Activated T-cell treated with anti-CD3 and anti-CD28 coated beads, Interleukin-2, amount 50 U/mL, for 24 hours (primary cell): ENCODE results near the gene RNF126.
"Not testable (repeated sequence)": the region's sequence is repeated elsewhere in the genome, so short reads cannot be mapped to it uniquely, and the experiment has no call there.

Experiments used
- DNase-seq: peaks from one replicate; pipeline ENCODE4 v3.0.0-alpha.2; 2020
- H3K27ac Mint-ChIP-seq: 2 replicates; pipeline ENCODE4 v1.8.0; 2020; ENCODE audit warnings: mild to moderate bottlenecking, mixed read lengths
- H3K27me3 Mint-ChIP-seq: 2 replicates; pipeline ENCODE4 v1.8.0; 2020; ENCODE audit warnings: mixed read lengths
- H3K36me3 Mint-ChIP-seq: 2 replicates; pipeline ENCODE4 v1.8.0; 2020; ENCODE audit warnings: low read depth, mixed read lengths
- H3K4me1 Mint-ChIP-seq: 2 replicates; pipeline ENCODE4 v1.8.0; 2020; ENCODE audit warnings: low read depth, mixed read lengths
- H3K4me3 Mint-ChIP-seq: 2 replicates; pipeline ENCODE4 v1.8.0; 2020; ENCODE audit warnings: mild to moderate bottlenecking, moderate library complexity, mixed read lengths
- H3K9me3 Mint-ChIP-seq: 2 replicates; pipeline ENCODE4 v1.8.0; 2020; ENCODE audit warnings: mixed read lengths

Gene RNF126

GRCh38 chr19:621819-622218, 41.2 kb downstream of the RNF126 start:
- H3K36me3 Mint-ChIP-seq, result peaks cover 71% of the 10 kb centered on the region
- H3K4me1 Mint-ChIP-seq, result peaks cover under 1% of the 10 kb centered on the region
- H3K27ac Mint-ChIP-seq, result no peak overlapping the region
- no peak overlapping the region for H3K4me3 Mint-ChIP-seq
- DNase-seq, result no peak
- no peaks in the 10 kb centered on the region for H3K27me3 Mint-ChIP-seq
- no peaks in the 10 kb centered on the region for H3K9me3 Mint-ChIP-seq

DNA sequence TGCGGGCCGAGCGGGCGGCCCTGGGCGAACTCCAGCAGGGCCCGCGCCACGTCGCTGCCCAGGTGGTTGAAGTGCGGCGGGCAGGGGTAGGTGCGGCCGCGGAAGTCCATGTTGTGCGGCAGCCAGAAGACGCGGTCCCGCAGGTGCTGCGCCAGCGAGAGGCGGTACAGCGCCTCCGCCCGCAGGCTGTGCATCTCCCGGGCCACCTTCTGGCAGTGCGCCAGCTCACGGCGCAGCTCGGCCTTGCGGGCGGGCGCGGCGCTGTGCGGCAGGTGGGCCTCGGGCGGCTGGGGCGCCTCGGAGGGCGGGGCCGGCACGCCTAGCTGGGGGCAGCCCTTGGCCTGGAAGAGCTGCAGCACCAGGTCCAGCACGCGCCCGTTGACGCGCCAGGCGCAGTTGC, 41.8 kb downstream of the RNF126 start:
- H3K9me3 Mint-ChIP-seq, H3K4me1 Mint-ChIP-seq, H3K4me3 Mint-ChIP-seq, H3K27me3 Mint-ChIP-seq, H3K27ac Mint-ChIP-seq, DNase-seq: not testable (repeated sequence)
- H3K36me3 Mint-ChIP-seq, result peaks cover 66% of the 10 kb centered on the region

GRCh38 chr19:620166-620862, 42.7 kb downstream of the RNF126 start:
- Mint-ChIP-seq H3K27ac (no peak overlapping the region), H3K36me3 (peaks cover 64% of the 10 kb centered on the region), H3K9me3 (no peaks in the 10 kb centered on the region), H3K4me3 (no peak overlapping the region), H3K27me3 (peaks cover 3% of the 10 kb centered on the region), H3K4me1 (peaks cover 3% of the 10 kb centered on the region)
- no peak for DNase-seq

DNA sequence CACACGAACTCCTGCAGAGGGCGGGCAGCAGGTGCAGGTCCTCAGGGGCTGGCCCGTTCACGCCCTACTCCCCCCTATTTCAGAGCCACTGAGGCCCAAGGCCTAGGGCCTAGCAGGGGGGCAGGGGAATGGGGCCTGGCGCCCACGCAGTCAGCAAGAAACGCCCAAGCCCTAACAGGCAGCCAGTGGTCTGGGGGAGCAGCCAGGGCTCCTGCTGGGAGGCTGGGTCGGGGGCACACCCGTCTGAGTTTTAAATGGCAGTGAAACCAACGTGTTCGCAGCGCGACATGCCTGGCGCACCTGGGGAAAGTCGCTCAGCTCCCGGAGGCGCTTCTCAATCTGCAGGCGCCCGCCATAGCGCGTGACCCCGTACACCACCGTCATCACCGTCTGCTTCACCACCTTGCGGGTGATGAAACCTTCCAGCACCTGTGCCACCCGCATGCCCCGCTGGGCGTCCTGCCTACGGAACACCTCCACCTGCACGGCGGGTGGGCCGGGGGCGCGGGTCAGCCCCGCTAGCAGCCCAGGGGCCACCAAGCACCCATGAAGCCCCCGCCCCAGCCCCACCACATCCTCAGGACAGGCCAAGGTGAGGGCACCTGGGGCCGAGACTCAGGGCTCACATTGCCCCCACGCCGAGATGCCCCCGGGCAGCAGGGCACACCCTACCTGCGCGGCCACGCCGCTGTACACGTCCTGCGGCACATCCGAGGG, 43.6 kb downstream of the RNF126 start:
- no peaks in the 10 kb centered on the region for H3K9me3 Mint-ChIP-seq
- peaks cover 3% of the 10 kb centered on the region for H3K27me3 Mint-ChIP-seq
- peaks cover 61% of the 10 kb centered on the region for H3K36me3 Mint-ChIP-seq
- H3K4me1 Mint-ChIP-seq, result peaks cover 3% of the 10 kb centered on the region
- H3K27ac Mint-ChIP-seq, result no peak overlapping the region
- no peak for DNase-seq
- H3K4me3 Mint-ChIP-seq, result no peak overlapping the region

- H3K27ac Mint-ChIP-seq, result no peak overlapping the region
- no peaks in the 10 kb centered on the region for H3K9me3 Mint-ChIP-seq
- peaks cover 58% of the 10 kb centered on the region for H3K36me3 Mint-ChIP-seq
- no peak for DNase-seq
- peaks cover 3% of the 10 kb centered on the region for H3K4me1 Mint-ChIP-seq
- H3K4me3 Mint-ChIP-seq, result no peak overlapping the region
- peaks cover 3% of the 10 kb centered on the region for H3K27me3 Mint-ChIP-seq
Measured at GRCh38 chr19:618674-619285, 44.2 kb downstream of the RNF126 start.

DNA sequence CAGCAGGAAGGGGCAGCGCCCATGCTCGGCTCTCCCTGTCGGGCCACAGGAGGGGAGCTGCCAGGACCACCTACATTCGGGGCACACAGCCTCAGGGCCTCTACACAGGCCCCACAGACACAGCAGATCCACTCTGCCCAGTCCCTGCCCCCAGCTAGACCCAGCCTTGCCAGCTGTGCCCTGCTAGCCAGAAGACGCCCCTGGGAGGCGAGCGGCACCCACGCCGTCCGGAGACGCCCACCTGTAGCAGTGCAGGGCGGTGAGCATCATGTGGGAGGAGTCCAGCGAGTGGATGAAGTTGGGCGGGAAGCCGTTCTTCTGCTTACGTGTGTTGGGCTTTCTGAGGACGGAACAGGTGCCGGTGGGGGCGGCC, 44.8 kb downstream of the RNF126 start:
- H3K4me1 Mint-ChIP-seq, result peaks cover 3% of the 10 kb centered on the region
- H3K27ac Mint-ChIP-seq, result no peak overlapping the region
- no peak for DNase-seq
- peaks cover 3% of the 10 kb centered on the region for H3K27me3 Mint-ChIP-seq
- H3K9me3 Mint-ChIP-seq, result no peaks in the 10 kb centered on the region
- H3K36me3 Mint-ChIP-seq, result peaks cover 53% of the 10 kb centered on the region
- no peak overlapping the region for H3K4me3 Mint-ChIP-seq

DNA sequence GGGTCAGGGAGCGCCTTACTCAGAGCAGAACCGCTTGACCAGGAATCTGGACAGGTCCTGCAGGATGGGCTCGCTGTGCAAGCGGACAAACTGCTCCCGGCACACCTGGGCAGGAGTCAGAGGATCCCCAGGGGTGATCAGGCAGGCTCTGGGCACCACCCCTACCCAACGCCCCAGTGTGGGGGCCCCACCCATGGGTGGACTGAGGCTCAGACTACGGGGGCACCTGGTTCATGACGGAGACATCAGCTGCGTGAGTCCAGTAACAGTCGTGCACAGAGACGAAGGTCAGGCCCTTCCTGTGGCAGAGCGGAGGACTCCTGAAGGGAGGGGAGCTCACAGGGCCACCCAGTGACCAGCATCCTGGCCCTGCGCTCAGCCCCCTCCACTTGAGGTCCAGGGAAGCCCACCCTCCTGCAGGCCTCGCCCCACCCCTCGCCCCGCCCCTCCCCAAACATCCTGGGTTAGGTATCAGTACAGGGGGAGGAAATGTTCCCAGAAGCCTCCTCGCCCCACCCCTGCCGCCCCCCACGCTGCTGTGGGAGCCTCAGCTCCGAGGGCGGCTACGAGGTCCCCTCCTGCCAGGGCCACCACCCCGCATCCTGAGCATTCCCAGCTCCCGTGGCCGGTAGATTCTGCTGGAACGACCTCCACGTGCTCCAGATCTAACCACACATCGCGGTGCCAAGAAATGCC, 45.3 kb downstream of the RNF126 start:
- H3K27me3 Mint-ChIP-seq, result peaks cover 3% of the 10 kb centered on the region
- no peak for DNase-seq
- H3K36me3 Mint-ChIP-seq, result peaks cover 55% of the 10 kb centered on the region
- peaks cover 9% of the 10 kb centered on the region for H3K4me1 Mint-ChIP-seq
- no peak overlapping the region for H3K4me3 Mint-ChIP-seq
- H3K9me3 Mint-ChIP-seq, result no peaks in the 10 kb centered on the region
- H3K27ac Mint-ChIP-seq, result no peak overlapping the region

- Mint-ChIP-seq H3K4me1 (peaks cover 14% of the 10 kb centered on the region), H3K27me3 (peaks cover 3% of the 10 kb centered on the region), H3K4me3 (no peak overlapping the region), H3K27ac (no peak overlapping the region), H3K36me3 (peaks cover 55% of the 10 kb centered on the region), H3K9me3 (no peaks in the 10 kb centered on the region)
- DNase-seq, result no peak
Measured at GRCh38 chr19:616747-617526, 46.1 kb downstream of the RNF126 start.

GRCh38 chr19:616062-616700, 46.8 kb downstream of the RNF126 start:
- peaks cover 3% of the 10 kb centered on the region for H3K27me3 Mint-ChIP-seq
- no peaks in the 10 kb centered on the region for H3K9me3 Mint-ChIP-seq
- H3K4me1 Mint-ChIP-seq, result peaks cover 21% of the 10 kb centered on the region
- no peak overlapping the region for H3K4me3 Mint-ChIP-seq
- DNase-seq, result no peak
- no peak overlapping the region for H3K27ac Mint-ChIP-seq
- H3K36me3 Mint-ChIP-seq, result peaks cover 50% of the 10 kb centered on the region

DNA sequence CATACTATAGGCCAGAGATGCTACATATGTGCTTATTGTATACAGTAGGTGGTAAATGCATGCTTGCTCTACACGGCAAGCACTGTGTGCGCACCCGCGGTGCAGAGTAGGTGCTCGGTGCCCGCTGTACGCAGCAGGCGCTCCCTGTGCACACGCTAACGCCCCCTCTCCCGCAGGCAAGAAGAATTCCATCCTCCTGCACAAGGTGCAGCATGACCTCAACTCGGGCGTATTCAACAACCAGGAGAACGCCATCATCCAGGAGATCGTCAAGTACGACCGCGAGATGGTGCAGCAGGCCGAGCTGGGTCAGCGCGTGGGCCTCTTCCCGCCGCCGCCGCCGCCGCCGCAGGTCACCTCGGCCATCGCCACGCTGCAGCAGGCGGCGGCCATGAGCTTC, 47.4 kb downstream of the RNF126 start:
- Mint-ChIP-seq H3K27ac (no peak overlapping the region), H3K27me3 (peaks cover 3% of the 10 kb centered on the region), H3K4me1 (peaks cover 27% of the 10 kb centered on the region), H3K36me3 (peaks cover 50% of the 10 kb centered on the region), H3K4me3 (no peak overlapping the region), H3K9me3 (no peaks in the 10 kb centered on the region)
- no peak for DNase-seq

- peaks cover 35% of the 10 kb centered on the region for H3K4me1 Mint-ChIP-seq
- H3K4me3 Mint-ChIP-seq, result no peak overlapping the region
- H3K27ac Mint-ChIP-seq, result no peak overlapping the region
- no peak for DNase-seq
- peaks cover 38% of the 10 kb centered on the region for H3K36me3 Mint-ChIP-seq
- H3K9me3 Mint-ChIP-seq, result no peaks in the 10 kb centered on the region
- peaks cover 3% of the 10 kb centered on the region for H3K27me3 Mint-ChIP-seq
Measured at GRCh38 chr19:613732-614567, 49.1 kb downstream of the RNF126 start.

DNA sequence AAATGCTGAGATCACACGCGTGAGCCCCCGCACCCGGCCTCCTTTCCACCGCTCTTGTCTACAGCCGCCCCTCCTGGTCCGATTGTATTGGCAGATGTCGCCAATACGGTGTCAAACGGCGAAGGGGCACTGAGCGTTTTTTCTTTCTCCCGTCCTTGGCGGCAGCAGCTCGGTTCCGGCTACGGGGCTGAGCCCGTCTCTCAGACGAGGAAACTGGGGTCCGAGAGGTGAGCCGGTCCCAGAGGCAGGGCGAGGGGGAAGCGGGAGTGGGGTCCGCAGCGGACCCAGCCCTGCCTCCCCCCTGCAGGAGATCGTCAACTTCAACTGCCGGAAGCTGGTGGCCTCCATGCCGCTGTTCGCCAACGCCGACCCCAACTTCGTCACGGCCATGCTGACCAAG, 50.1 kb downstream of the RNF126 start:
- Mint-ChIP-seq H3K4me3 (peak overlapping the region; percentile 8), H3K9me3 (no peaks in the 10 kb centered on the region), H3K4me1 (peaks cover 35% of the 10 kb centered on the region), H3K27ac (no peak overlapping the region), H3K27me3 (peaks cover 3% of the 10 kb centered on the region), H3K36me3 (peaks cover 28% of the 10 kb centered on the region)
- no peak for DNase-seq

DNA sequence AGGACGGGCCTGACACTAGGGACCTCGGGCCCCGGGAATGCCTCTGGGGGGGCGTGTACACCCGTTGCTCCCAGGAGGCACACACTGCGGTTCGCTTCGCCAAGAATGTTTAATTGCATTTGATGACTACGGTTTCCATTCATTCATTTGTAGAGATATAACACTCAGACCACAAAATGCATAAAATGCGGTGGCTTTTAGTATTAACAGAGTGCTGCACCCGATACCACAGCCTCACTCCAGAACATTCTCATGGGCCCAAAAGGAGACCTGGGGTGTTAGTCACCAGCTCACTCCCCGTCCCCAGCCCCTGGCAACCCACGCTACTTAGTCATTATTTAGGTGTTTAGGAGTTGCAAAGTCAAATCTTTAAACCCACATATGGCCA, 51.5 kb downstream of the RNF126 start:
- Mint-ChIP-seq H3K27ac (peak overlapping the region; percentile 98), H3K9me3 (no peaks in the 10 kb centered on the region), H3K27me3 (peaks cover 3% of the 10 kb centered on the region), H3K4me3 (peak overlapping the region; percentile 75), H3K36me3 (peaks cover 18% of the 10 kb centered on the region), H3K4me1 (peaks cover 35% of the 10 kb centered on the region)
- DNase-seq, result peak; percentile 76
